ENCODE data around the gene ALDH1A3. TPM values are rescaled to one million over a fixed set of nuclear protein-coding genes. Genes with fewer than 3 reads are reported as not detected.

Gene ALDH1A3
- total and polyA plus RNA-seq, 2 experiments from 2014 or later = 4.0 to 19.8 TPM

- DNase-seq (ENCODE audit: low spot score) (peak; percentile 74), ATAC-seq (peak; percentile 93)
- peaks cover 13% of the 10 kb centered on the region for H3K4me1 Mint-ChIP-seq
- H3K4me3 Mint-ChIP-seq = no peak overlapping the region
- Histone ChIP-seq H3F3A (replicated peaks; ENCODE audit: low read depth) (no peaks in the 10 kb centered on the region), H3K36me3 (ENCODE audit: insufficient read depth) (no peaks in the 10 kb centered on the region), H3K27ac (ENCODE audit: low read depth) (no peak overlapping the region), H3K27me3 (ENCODE audit: insufficient read depth) (peaks cover 27% of the 10 kb centered on the region), H3K9me2 (ENCODE audit: insufficient read depth) (no peaks in the 10 kb centered on the region), H3K4me1 (ENCODE audit: insufficient read depth) (no peaks in the 10 kb centered on the region; the same call in 1 of the 2 replicates), H3K4me2 (no peak overlapping the region), H3K4me3 (no peak overlapping the region), H3K79me2 (replicated peaks; ENCODE audit: insufficient read depth) (no peaks in the 10 kb centered on the region), H2AFZ (no peak overlapping the region), H4K20me1 (replicated peaks; ENCODE audit: insufficient read depth) (no peaks in the 10 kb centered on the region)
- TF ChIP-seq CTCF (conservative IDR thresholded peaks at IDR 0.05; ENCODE audit: low read depth in 2 of 2) (peak; percentile 48 to 67), EZH2 (IDR thresholded peaks at IDR 0.05; ENCODE audit: low read depth, unreplicated experiment) (no peak)
- no peaks in the 10 kb centered on the region for H3K9me3 Mint-ChIP-seq
- no peaks in the 10 kb centered on the region for H3K36me3 Mint-ChIP-seq (ENCODE audit: low read depth)
- no peak overlapping the region for H3K27ac Mint-ChIP-seq
- H3K27me3 Mint-ChIP-seq (ENCODE audit: insufficient read depth, low read depth, poor library complexity) = peaks cover 21% of the 10 kb centered on the region
Measured at GRCh38 chr15:100926258-100926657, 46.6 kb downstream of the ALDH1A3 start.

- no peak overlapping the region for H3K27ac Mint-ChIP-seq
- no peaks in the 10 kb centered on the region for H3K9me3 Mint-ChIP-seq
- H3K4me2 ChIP-seq = no peak overlapping the region
- H3K4me1 ChIP-seq (ENCODE audit: insufficient read depth) = peaks cover under 1% of the 10 kb centered on the region; the same call in 1 of the 2 replicates
- H3K4me3 Mint-ChIP-seq = no peak overlapping the region
- H3K4me3 ChIP-seq = no peak overlapping the region
- DNase-seq (ENCODE audit: low spot score) (no peak), ATAC-seq (no peak)
- H3K27ac ChIP-seq (ENCODE audit: low read depth) = no peak overlapping the region
- no peaks in the 10 kb centered on the region for H3K79me2 ChIP-seq (replicated peaks; ENCODE audit: insufficient read depth)
- no peaks in the 10 kb centered on the region; the same call in 1 of the 2 replicates for H3K9me2 ChIP-seq (ENCODE audit: insufficient read depth)
- H2AFZ ChIP-seq = no peak overlapping the region
- H4K20me1 ChIP-seq (replicated peaks; ENCODE audit: insufficient read depth) = no peaks in the 10 kb centered on the region
- peaks cover 13% of the 10 kb centered on the region for H3K4me1 Mint-ChIP-seq
- H3F3A ChIP-seq (replicated peaks; ENCODE audit: low read depth) = no peaks in the 10 kb centered on the region
- peaks cover 12% of the 10 kb centered on the region for H3K27me3 Mint-ChIP-seq (ENCODE audit: insufficient read depth, low read depth, poor library complexity)
- H3K36me3 Mint-ChIP-seq (ENCODE audit: low read depth) = no peaks in the 10 kb centered on the region
- H3K27me3 ChIP-seq (ENCODE audit: insufficient read depth) = peaks cover 18% of the 10 kb centered on the region
- no peaks in the 10 kb centered on the region for H3K36me3 ChIP-seq (ENCODE audit: insufficient read depth)
- no peak for TF ChIP-seq NANOG (IDR thresholded peaks at IDR 0.05; ENCODE audit: borderline replicate concordance)
- no peak for TF ChIP-seq ETS1 (IDR thresholded peaks at IDR 0.05)
- TF ChIP-seq CTCF (conservative IDR thresholded peaks at IDR 0.05; ENCODE audit: low read depth in 2 of 2) = no peak
- no peak for TF ChIP-seq POLR2AphosphoS5 (IDR thresholded peaks at IDR 0.05; ENCODE audit: low read depth)
- TF ChIP-seq CREB1 (CRISPR knock-in tag; IDR thresholded peaks at IDR 0.05; ENCODE audit: low read depth) = no peak
- TF ChIP-seq ZNF462 (CRISPR knock-in tag; IDR thresholded peaks at IDR 0.05) = no peak
- no peak for TF ChIP-seq ZNF114 (CRISPR knock-in tag; IDR thresholded peaks at IDR 0.05)
Measured at GRCh38 chr15:100926971-100927756, 47.5 kb downstream of the ALDH1A3 start.
